Suprapubic skin (tissue), 4 donors: Measurements from ENCODE around the gene EDN3. TPM values are rescaled to one million over a fixed set of nuclear protein-coding genes. Genes with fewer than 3 reads are reported as not detected.

Experiments
- DNase-seq, 2 donors: peaks; one replicate each; pipeline ENCODE4 v3.0.0-alpha.2; 2019; ENCODE audit warnings: low spot score in 2 of 2
- H3K27ac ChIP-seq: fragments of 200-600 bp; sonication (generic); one replicate; pipeline ENCODE4 v1.5.1; 2019
- H3K27me3 ChIP-seq: fragments of 200-600 bp; sonication (generic); one replicate; pipeline ENCODE4 v1.5.1; 2019
- H3K36me3 ChIP-seq: fragments of 200-600 bp; sonication (generic); one replicate; pipeline ENCODE4 v1.5.1; 2019
- H3K4me1 ChIP-seq: fragments of 200-600 bp; sonication (generic); one replicate; pipeline ENCODE4 v1.5.1; 2019
- H3K4me3 ChIP-seq: fragments of 200-600 bp; sonication (generic); one replicate; pipeline ENCODE4 v1.5.1; 2019; ENCODE audit warnings: mild to moderate bottlenecking
- H3K9me3 ChIP-seq: fragments of 200-600 bp; sonication (generic); one replicate; pipeline ENCODE4 v1.5.1; 2019
- EP300 ChIP-seq: sonication (generic); formaldehyde crosslinking; IDR thresholded peaks from one replicate; pipeline ENCODE4 v1.6.1; 2017; ENCODE audit warnings: antibody characterized with exemption
- POLR2A ChIP-seq, 2 donors: fragments of 450-650 bp; IDR thresholded peaks; one replicate each; pipeline ENCODE4 v1.6.1; 2017; ENCODE audit warnings: antibody characterized with exemption in 2 of 2, mild to moderate bottlenecking in 2 of 2, moderate library complexity in 2 of 2
- POLR2AphosphoS5 ChIP-seq, 3 donors: sonication (generic); formaldehyde crosslinking; IDR thresholded peaks; one replicate each; pipeline ENCODE4 v1.6.1; 2017; ENCODE audit warnings: antibody characterized with exemption in 3 of 3
- WGBS: methylation state at CpG from one replicate; pipeline ENCODE4 v1.1.5; 2018; 5-methylcytosine and 5-hydroxymethylcytosine counted together
- total RNA-seq, 4 donors: library from RNA; depleted of rRNA; stranded (reverse); fragments of >200 nt; gene quantifications; one replicate each; pipeline ENCODE4 v1.1.0, GENCODE V29; 2016
- TF ChIP-seq, protein P1 (sequence below), 2 donors: fragments of 200-600 bp in 1 of 2; fragments of 450-650 bp in 1 of 2; sonication (generic) in 1 of 2; IDR thresholded peaks; one replicate each; pipeline ENCODE4 v1.5.1; 2016 to 2019; ENCODE audit warnings: antibody characterized with exemption in 2 of 2, mild to moderate bottlenecking in 1 of 2, moderate library complexity in 1 of 2

Gene EDN3
- total RNA-seq, 4 donors from 2014 or later, result 0.97 to 2.4 (median 1.6) TPM

DNA sequence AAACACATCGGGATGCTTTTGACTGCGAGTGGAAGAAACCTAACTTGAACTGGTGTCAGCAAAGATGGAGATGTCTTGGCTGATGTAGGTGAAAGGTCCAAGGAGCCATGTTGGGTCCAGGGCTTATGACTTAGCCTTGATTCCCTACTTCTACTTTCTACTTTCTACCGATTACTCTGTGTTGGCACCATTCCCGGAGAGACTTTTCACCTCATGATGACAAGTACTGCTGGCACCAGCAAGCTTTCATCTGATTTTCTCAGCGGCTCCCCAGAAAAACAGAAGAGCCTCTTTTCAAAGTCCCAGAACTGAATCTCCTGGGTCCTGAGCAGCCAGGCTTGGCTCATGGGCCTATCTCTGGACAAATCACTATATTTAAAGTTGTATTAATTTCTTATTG is 4.9 kb upstream of the EDN3 start:
- DNase-seq, result no peak

DNA sequence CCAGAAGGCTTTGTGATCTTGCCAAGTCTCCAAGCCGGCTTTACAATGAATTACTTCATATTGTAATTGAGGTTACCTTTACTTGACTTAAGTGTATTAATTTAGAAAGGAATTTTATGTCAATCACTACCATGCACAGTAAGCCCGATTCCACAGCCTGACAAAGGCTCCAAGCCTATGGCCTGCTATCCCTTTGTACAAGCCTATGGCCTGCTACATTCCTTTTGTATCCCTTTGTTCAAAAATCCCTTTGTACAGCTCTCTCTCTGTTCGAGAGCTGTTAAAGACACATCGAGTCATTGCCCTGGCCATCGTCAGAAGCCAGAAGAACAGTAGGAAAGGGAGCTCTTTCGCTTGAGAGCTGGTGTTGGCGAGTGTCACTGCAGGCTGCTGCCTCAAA is 2.7 kb upstream of the EDN3 start:
- no peaks in the 10 kb centered on the region for H3K9me3 ChIP-seq
- DNase-seq, result no peak
- no peaks in the 10 kb centered on the region for H3K36me3 ChIP-seq
- 86% methylated on average over 7 of the region's 7 CpGs for WGBS
- H3K27ac ChIP-seq, result no peak overlapping the region
- peaks cover 74% of the 10 kb centered on the region for H3K27me3 ChIP-seq
- H3K4me1 ChIP-seq, result peaks cover 16% of the 10 kb centered on the region
- TF ChIP-seq, protein P1, sequence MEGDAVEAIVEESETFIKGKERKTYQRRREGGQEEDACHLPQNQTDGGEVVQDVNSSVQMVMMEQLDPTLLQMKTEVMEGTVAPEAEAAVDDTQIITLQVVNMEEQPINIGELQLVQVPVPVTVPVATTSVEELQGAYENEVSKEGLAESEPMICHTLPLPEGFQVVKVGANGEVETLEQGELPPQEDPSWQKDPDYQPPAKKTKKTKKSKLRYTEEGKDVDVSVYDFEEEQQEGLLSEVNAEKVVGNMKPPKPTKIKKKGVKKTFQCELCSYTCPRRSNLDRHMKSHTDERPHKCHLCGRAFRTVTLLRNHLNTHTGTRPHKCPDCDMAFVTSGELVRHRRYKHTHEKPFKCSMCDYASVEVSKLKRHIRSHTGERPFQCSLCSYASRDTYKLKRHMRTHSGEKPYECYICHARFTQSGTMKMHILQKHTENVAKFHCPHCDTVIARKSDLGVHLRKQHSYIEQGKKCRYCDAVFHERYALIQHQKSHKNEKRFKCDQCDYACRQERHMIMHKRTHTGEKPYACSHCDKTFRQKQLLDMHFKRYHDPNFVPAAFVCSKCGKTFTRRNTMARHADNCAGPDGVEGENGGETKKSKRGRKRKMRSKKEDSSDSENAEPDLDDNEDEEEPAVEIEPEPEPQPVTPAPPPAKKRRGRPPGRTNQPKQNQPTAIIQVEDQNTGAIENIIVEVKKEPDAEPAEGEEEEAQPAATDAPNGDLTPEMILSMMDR (IDR thresholded peaks at IDR 0.05), result no peak
- TF ChIP-seq POLR2AphosphoS5 (IDR thresholded peaks at IDR 0.05) (no peak), POLR2A (IDR thresholded peaks at IDR 0.05) (no peak), EP300 (no peak)
- H3K4me3 ChIP-seq, result no peak overlapping the region

More for the DNA sequence above, 4.9 kb upstream of the EDN3 start:
- Histone ChIP-seq H3K27me3 (peaks cover 66% of the 10 kb centered on the region), H3K4me1 (peaks cover 9% of the 10 kb centered on the region), H3K27ac (no peak overlapping the region), H3K4me3 (no peak overlapping the region), H3K36me3 (no peaks in the 10 kb centered on the region), H3K9me3 (no peaks in the 10 kb centered on the region)
- no peak for TF ChIP-seq EP300
- TF ChIP-seq, protein P1 (IDR thresholded peaks at IDR 0.05), result no peak
- no peak for TF ChIP-seq POLR2AphosphoS5 (IDR thresholded peaks at IDR 0.05)
- 54% methylated on average over 5 of the region's 5 CpGs for WGBS

DNA sequence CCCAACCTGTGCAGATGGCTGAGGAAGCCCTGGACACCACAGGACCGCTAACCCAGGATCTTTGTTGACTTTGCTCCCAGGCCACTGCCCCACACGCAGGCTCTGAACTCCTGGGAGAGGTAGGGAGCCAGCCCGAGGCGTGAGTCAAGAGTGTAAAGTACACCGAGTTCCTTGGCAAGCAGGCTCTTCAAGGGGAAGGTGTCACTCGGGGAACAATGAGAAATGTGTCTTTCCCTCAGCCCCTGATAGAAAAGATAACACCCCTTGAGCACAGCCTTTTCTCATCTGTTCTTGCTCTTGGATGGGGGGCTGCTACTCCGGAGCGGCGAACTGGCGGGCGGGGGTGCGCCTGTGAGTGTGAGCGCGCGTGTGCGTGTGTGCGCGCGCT is 472 bp upstream of the EDN3 start:
- H3K27me3 ChIP-seq, result peaks cover 68% of the 10 kb centered on the region
- no peak for DNase-seq
- peaks cover 16% of the 10 kb centered on the region for H3K4me1 ChIP-seq
- TF ChIP-seq POLR2AphosphoS5 (IDR thresholded peaks at IDR 0.05), result peak in 1 of 3 donors; percentile 20
- TF ChIP-seq EP300, result no peak
- H3K27ac ChIP-seq, result no peak overlapping the region
- H3K9me3 ChIP-seq, result no peaks in the 10 kb centered on the region
- peak overlapping the region; percentile 44 for H3K4me3 ChIP-seq
- no peaks in the 10 kb centered on the region for H3K36me3 ChIP-seq
- 8% methylated on average over 11 of the region's 19 CpGs for WGBS

DNA sequence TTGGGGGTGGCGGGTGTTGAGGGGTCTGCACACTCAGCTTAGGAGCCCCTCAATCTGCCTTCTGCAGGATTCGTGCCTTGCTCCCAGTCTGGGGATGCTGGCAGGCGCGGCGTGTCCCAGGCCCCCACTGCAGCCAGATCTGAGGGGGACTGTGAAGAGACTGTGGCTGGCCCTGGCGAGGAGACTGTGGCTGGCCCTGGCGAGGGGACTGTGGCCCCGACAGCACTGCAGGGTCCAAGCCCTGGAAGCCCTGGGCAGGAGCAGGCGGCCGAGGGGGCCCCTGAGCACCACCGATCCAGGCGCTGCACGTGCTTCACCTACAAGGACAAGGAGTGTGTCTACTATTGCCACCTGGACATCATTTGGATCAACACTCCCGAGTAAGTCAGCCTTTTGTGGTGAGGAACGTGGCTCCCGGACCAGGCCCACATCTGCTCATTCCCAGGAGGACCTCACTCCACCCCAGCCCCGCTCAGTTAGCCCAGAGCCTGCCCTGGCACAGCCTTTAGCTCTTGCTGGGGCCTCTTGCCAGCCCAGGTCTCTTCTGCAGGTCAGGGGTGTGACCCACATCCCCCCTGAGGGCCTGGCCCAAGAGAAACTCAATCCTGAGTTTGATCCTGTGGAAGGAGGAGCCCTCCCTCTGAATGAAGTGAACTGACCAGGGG is 1.1 kb downstream of the EDN3 start:
- no peak overlapping the region for H3K4me3 ChIP-seq

DNA sequence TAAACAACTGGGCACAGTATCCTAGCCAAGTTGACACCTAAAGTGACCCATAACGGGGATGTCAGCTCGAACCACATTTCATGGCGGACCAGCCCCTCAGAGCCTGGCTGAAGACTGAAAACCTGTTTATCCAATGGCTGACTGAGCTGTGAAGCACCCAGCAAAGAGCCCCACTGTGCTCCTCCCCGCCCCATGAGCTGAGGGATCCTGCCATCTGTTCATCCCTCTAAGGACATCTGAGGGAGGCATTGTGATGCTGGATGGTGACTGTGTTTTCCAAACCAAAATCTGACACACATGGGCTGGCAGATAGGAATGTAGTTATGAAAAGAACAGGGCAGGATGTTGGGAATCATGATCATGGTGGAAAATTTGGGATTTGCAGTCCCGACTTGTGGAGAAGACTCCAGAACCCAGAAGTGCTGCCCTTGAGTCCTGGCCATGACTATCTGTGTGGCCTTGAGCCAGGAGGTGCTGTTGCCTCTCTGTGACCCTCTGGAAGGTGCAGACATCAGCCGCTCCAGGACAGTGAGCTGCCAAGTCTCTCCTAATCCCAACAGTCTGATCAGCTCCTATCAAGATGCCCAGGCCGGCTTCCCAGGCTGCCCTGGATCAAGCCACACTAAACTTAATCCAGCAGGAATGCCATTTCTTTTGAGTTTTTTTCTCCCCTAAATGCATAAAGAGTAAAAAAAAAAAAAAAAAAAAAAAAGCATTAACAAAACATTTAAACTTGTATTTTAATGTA is 5.7 kb downstream of the EDN3 start:
- Histone ChIP-seq H3K27me3 (peaks cover 28% of the 10 kb centered on the region), H3K36me3 (no peaks in the 10 kb centered on the region), H3K4me3 (no peak overlapping the region), H3K9me3 (no peaks in the 10 kb centered on the region), H3K4me1 (peaks cover under 1% of the 10 kb centered on the region), H3K27ac (no peak overlapping the region)
- 84% methylated on average over 7 of the region's 7 CpGs for WGBS
- no peak for DNase-seq
- TF ChIP-seq EP300 (no peak), POLR2AphosphoS5 (IDR thresholded peaks at IDR 0.05) (no peak)
- TF ChIP-seq, protein P1 (IDR thresholded peaks at IDR 0.05), result no peak

More for the DNA sequence above, 1.1 kb downstream of the EDN3 start:
- DNase-seq, result no peak
- 78% methylated on average over 9 of the region's 17 CpGs for WGBS
- H3K27ac ChIP-seq, result no peak overlapping the region
- TF ChIP-seq EP300 (no peak), POLR2AphosphoS5 (IDR thresholded peaks at IDR 0.05) (no peak), POLR2A (IDR thresholded peaks at IDR 0.05) (no peak)
- no peaks in the 10 kb centered on the region for H3K9me3 ChIP-seq
- no peaks in the 10 kb centered on the region for H3K36me3 ChIP-seq
- H3K4me1 ChIP-seq, result peaks cover 16% of the 10 kb centered on the region
- peaks cover 62% of the 10 kb centered on the region for H3K27me3 ChIP-seq

DNA sequence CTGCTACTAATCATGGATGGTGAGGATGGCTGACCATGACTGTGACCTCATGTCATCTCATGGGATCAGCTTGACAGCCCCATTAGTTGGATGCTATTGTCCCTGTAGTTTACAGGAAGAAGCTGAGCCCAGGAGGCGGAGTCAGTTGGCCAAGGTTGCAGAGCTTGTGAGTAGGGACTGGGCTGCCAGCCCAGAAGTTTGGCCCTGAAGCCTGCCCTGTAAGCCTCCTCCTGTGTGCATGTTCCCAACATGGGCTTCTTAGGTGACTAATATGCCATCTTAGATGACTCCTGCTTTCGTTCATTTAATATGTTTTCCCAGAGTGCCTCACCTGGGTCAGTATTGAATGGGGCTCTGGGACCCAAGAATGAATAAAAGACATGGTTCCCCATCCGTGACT is 6.9 kb downstream of the EDN3 start:
- WGBS, result 81% methylated on average over 3 of the region's 3 CpGs
- DNase-seq, result no peak
- no peak overlapping the region for H3K4me3 ChIP-seq
- no peak for TF ChIP-seq POLR2A (IDR thresholded peaks at IDR 0.05)
- TF ChIP-seq EP300, result no peak
- TF ChIP-seq, protein P1 (IDR thresholded peaks at IDR 0.05), result no peak
- no peak for TF ChIP-seq POLR2AphosphoS5 (IDR thresholded peaks at IDR 0.05)
- H3K9me3 ChIP-seq, result no peaks in the 10 kb centered on the region
- H3K27ac ChIP-seq, result no peak overlapping the region
- H3K36me3 ChIP-seq, result no peaks in the 10 kb centered on the region
- no peaks in the 10 kb centered on the region for H3K4me1 ChIP-seq
- H3K27me3 ChIP-seq, result peaks cover 16% of the 10 kb centered on the region
